Fibroblast of upper back skin (primary cell): ENCODE results near the gene SLC25A21.
A peak's percentile ranks its signal among the peaks of the same experiment; 100 is the strongest.
"Not testable (repeated sequence)": the region's sequence is repeated elsewhere in the genome, so short reads cannot be mapped to it uniquely, and the experiment has no call there.

Source experiments
- DNase-seq: peaks from one replicate; pipeline ENCODE4 v3.0.0-alpha.2; 2013

Gene SLC25A21

DNA sequence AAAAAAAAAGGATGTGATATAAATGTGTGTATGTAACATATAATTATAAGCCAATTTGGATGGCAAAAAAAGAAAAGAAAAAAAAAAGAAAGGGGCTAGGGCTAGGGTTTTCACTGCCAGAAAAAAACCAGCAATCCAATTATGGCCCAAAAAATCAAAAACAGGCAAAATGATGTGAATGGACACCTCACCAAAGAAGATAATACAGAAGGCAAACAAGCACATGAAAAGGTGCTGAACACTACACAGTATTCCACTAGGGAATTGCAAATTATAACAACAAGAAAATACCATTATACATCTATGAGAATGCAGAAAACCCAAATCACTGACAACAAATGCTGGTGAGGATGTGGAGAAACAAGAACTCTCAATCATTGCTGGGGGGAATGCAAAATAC, 13.3 kb upstream of the SLC25A21 start:
- DNase-seq, result no peak

GRCh38 chr14:37184520-37184919, 12.1 kb upstream of the SLC25A21 start:
- not testable (repeated sequence) for DNase-seq

GRCh38 chr14:37181441-37181840, 9.0 kb upstream of the SLC25A21 start:
- DNase-seq, result no peak

GRCh38 chr14:37180886-37181285, 8.5 kb upstream of the SLC25A21 start:
- DNase-seq, result not testable (repeated sequence)

- no peak for DNase-seq
Observed at GRCh38 chr14:37179896-37180502, 7.6 kb upstream of the SLC25A21 start.

DNA sequence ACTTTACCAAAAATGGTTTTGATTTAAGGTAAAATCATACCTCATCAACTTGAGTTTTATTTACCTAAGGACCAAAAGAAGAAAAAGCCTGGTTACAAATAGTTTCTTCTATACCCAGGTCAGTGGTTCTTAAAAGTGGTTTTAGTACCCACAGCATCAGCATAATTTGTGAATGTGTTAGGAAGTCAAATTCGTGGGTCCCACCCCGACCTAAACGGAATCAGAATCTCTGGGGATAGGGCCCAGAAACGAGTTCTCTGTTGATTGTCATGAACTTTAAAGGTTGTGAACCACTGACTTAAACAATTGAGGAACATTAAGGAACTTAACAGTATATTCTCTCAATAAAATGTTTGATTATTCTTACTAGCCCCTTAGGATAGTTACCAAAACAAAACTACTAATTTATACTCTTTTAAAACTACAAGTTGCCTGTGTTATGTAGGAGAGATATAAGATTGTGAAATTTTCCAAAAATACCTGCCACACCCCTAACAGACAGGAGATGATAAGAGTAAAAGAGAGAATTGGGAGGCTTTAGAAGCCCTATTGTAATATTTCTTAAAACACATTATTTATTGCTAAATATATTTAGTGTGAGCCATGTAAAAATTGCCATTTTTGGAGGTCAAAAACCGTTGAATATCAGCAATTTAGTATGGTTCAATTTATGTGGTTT, 669 bp upstream of the SLC25A21 start:
- no peak for DNase-seq

- no peak for DNase-seq
Observed at GRCh38 chr14:37171678-37172023, 755 bp downstream of the SLC25A21 start.

DNA sequence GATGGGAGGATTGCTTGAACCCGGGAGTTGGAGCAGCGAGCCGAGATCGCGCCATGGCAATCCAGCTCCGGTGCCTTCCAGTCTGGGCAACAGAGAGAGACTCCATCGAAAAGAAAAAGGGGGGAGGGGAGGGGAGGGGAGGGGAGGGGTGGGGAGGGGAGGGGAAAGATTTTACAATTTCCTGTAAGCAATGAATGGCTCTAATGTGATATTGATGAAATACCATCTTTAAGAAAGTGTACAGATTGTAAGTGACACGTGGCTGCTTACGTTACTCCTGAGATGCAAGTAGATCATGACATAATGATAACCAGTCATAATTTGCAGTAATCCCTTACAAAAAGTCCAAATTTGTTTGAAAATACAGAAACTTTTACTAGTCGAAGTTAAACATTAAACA, 1.4 kb downstream of the SLC25A21 start:
- no peak for DNase-seq

GRCh38 chr14:37170237-37170636, 2.2 kb downstream of the SLC25A21 start:
- no peak for DNase-seq

GRCh38 chr14:37168721-37169120, 3.7 kb downstream of the SLC25A21 start:
- no peak for DNase-seq

DNA sequence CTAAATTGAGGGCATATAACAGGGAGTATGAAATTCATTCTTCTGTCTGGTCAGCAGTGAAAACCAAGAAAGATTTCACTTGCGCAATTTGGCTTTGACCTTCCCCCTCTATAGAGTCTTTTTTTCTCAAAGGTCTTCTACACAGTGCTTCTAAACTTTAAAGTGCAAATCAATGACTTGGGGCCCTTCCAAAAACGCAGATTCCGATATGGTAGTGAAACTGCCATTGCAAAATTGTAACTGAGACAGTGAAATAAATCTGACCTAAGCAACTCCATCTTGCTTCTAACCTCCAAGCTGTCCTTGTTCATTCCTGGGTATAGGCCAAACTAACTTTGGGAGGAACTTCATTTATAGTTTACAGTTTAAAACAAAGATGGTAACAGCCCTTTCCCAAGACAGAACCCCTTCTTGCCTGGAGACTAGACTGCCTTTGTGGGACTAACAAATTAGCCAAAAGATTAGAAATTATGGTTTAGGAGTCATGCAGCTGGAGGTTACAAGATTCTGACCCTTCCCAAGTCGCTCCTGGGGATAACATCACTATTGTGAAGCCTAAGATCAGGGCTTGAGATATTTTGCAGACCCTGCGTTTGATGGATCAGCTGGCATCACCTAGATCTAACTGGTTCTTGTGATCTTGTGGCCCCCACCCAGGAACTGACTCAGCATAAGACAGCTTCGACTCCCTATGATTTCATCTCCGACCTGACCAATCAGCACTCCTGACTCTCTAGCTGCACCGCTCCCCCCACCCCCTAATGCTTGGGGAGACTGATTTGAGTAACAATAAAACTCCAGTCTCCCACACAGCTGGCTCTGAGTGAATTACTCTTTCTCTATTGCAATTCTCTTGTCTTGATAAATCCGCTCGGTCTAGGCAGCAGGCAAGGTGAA, 5.0 kb downstream of the SLC25A21 start:
- no peak for DNase-seq

DNA sequence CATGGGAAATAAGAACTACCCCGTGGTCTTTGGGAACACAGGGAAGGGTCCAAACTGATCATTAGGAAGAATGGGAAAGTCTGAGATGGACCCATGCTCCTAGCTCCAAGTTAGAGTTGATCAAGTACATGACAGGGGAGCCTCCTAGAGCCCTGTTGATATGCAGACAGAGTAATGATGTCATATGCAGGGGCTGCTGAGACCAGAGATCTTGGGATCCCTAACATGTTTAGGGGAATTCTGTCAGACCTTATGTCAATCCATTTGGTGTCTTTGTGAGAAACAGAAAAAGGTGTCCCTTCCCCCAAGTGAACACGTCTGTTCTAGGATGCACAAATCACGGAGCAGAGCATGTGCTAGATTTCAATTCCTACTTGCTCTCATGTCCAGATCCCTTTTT, 6.6 kb downstream of the SLC25A21 start:
- DNase-seq, result no peak

DNA sequence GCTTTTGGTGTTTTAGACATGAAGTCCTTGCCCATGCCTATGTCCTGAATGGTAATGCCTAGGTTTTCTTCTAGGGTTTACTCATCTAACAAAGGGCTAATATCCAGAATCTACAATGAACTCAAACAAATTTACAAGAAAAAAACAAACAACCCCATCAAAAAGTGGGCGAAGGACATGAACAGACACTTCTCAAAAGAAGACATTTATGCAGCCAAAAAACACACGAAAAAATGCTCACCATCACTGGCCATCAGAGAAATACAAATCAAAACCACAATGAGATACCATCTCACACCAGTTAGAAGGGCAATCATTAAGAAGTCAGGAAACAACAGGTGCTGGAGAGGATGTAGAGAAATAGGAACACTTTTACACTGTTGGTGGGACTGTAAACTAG, 10.1 kb downstream of the SLC25A21 start:
- not testable (repeated sequence) for DNase-seq

GRCh38 chr14:37157987-37158386, 14.4 kb downstream of the SLC25A21 start:
- DNase-seq, result no peak

DNA sequence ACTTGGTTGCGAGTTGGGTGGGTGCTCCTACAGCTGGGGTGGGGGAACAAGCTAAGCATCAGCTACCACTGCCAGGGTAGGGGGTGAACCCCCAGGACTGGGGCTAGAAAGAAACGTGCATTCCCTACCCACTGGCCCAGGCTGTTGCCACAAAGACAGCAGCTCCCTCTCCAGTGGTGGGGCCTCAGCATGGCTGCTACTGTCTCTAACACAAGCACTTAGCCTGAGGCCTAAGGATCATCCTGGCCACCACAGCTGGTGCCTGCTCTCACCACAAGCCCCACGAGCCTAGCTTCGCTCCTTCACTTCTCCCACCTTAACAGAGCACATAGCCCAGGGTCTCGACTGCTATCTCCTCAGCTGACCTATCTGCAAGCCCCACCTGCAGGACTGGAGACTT, 18.9 kb downstream of the SLC25A21 start:
- no peak for DNase-seq

DNA sequence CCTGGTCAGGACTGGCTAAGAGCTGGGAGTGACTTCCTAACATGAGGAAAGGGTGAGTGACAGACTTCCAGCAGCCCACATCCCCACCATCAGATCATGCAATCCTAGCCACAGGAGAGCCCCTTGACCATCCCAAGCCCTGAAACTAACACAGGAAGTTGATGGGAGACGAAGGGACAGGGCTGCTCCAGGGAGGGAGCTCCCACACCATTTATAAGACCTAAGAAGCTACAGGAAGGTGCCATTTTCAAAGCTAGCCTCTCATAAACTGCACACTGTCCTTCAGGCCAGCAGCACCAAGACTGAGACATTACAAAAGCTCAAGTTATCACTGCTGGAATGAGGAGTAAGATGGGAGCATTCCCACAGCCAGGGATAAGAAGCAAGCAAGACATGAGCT, 19.4 kb downstream of the SLC25A21 start:
- DNase-seq, result no peak

DNA sequence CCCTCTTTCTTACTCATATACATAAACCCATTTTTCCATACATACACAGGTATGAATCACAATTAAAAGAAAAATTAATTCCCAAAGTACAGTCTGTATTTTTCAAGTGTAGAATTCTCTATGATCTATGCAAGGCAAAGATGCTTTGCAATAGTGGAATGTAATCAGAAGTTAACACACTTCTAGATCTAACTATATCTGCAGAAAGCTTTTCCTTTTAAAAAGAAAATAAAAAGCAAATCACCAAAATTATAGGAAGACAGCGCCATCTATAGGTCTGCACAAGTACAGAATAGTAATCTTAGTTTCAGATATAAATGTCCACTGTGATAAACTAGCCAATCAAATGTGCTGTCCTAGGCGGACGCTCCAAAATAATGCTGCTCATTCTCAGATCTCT, 22.0 kb downstream of the SLC25A21 start:
- DNase-seq, result peak; percentile 53

GRCh38 chr14:37147310-37147880, 25.0 kb downstream of the SLC25A21 start:
- peak; percentile 55 for DNase-seq

DNA sequence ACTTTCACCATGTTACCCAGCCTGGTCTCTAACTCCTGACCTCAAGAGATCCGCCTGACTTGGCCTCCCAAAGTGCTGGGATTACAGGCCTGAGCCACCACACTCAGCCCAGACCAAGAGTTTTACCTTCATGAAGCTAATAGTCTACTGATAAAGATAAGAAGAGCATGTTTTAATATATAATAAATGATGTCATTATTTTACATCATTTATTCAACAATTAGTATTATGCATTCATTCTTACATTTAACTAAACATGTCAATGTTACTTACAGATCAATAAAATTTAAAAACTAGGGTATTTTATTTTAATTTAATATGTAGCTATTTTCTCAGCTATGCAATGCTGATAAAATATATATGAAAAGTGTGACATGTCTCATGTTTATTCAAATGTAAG, 26.0 kb downstream of the SLC25A21 start:
- DNase-seq, result not testable (repeated sequence)

- no peak for DNase-seq
Observed at GRCh38 chr14:37145395-37145794, 27.0 kb downstream of the SLC25A21 start.

- DNase-seq, result no peak
Observed at GRCh38 chr14:37144729-37145363, 27.6 kb downstream of the SLC25A21 start.

DNA sequence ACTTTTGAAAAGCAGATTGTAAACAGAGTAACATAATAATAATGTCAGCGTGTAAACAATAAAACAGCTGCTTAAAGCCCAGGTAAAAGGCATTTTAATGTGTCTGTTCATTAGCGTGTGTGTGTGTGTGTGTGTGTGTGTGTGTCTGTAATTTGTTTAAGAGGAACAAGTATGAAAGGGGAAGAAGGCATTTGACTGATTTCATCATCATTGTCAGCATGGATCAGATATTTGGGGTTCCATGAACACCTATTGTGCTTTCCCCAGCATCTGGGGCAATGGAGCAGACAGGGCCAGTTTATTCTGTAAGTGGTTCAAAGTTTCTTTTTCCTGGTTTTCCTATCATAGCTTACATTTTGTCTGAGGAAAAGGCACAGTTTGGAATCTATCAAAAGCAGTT, 28.9 kb downstream of the SLC25A21 start:
- no peak for DNase-seq

- DNase-seq, result peak; percentile 15
Observed at GRCh38 chr14:37142835-37143401, 29.5 kb downstream of the SLC25A21 start.
